Globus pallidus (tissue), 1 donor: ENCODE data around the gene GAS5.
"Not testable (repeated sequence)": the region's sequence is repeated elsewhere in the genome, so short reads cannot be mapped to it uniquely, and the experiment has no call there.

ENCODE experiments used
- DNase-seq: peaks from one replicate; pipeline ENCODE4 v3.0.0-alpha.2; 2015; ENCODE audit warnings: low spot score

The GAS5 gene

DNA sequence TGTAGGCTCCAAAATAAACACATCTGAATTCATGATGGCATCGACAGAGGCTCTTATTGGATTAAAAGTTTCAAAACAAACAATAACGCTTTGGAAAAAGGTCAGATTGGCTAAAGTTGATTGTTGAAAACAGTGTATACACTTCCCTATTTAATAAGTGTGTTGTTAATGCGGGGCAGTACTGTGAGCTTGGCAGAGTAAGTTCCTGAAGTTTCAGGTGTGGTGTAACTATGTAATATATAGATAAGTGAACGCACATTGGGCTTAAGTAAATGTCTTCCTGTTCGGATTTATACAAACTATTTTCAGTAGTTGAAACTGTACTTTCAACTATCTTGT, 1.2 kb upstream of the GAS5 start:
- no peak for DNase-seq

DNA sequence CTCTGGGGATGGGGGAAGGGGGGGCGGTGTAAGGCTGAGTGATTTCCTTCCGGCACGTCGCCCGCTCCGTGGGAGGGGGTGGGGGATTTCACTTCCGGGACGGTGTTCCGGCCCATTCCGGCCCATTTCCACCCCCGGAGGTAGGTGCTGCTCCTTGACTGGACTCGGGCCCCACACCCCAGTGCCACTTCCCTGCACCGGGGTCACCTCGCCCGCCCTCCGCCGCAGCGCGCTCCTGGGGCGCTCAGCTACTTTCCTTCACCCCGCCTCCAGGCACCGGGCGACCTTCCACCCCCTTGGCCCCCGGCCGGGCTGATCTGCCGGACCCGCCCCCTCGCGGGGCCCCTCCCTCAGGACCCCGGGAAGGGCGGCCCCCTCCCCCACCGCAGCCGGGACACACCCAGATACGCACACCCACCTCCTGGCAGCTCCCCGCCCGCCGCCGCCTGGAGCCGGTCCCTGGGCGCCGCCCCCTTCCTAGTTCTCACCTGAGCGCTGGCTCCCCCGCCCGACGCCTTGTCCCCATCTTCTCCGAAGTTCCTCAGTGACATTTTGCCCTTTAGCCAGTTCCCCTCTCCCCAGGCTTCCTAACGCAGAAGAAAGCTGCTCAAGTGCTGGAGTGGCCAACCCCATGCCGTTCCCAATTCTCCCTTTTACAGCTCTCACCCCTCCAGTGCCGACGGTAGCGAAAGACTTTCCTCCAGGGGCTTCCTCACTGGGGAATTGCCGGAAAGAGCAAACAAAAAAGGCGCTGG, 654 bp upstream of the GAS5 start, which contains the start of gene ZBTB37:
ZBTB37 (plus strand) TSS at position 115 of the 755 bp plus-strand sequence. CDS start 1,846 bp downstream, outside the sequence.
- DNase-seq = peak; percentile 50

DNA sequence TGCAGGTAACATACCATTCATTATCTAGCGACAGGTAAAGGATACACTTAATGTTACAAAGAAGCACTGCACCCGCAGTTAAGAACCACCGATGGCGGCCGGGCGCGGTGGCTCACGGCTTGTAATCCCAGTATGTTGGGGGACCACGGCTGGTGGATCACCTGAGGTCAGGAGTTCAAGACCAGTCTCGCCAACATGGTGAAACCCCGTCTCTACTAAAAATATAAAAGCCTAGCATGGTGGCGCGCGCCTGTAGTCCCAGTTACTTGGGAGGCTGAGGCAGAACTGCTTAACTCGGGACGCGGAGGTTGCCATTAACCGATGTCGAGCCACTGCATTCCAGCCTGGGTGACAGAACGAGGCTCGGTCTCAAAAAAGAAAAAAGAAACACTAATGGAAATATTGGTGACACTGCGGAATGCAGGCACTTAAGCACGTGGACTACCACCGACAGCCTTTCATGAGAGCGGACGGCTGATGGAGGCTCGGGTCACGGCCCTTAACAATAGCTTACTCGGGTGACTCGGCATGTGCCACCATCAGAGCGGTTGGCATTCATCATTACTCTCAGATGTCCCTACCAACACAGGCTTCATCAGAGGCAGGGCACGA, 542 bp downstream of the GAS5 start:
- no peak for DNase-seq

DNA sequence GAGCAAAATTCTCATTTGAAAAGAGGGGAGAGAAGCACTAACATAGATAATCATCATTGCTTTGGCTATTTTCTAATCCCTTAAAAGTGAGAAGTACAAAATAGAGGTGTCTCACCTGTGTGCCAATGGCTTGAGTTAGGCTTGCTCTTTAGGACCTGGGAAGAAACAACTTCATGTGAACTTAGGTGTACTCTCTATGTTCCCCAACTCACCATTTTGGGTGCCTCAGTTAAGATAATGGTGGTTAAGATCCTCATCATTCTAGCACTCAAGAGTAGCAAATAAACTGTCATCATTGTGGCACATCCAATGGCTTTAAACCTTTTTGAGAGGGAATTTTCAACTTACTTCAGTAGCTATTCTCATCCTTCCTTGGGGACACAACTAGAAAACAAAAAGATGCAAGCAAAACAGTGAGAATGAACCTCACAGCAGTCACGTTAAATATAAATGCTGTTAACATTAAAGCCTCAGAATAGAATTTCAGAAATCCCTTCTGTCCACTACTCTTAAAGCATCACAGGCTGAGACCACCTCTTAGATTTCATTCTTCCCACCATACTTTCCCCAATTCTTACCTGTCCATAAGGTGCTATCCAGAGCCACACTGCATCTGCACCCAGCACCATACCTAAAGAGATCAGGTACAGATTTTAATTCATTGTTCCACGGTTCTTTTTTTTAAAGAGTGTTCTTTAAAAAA, 1.2 kb downstream of the GAS5 start:
- DNase-seq = no peak

DNA sequence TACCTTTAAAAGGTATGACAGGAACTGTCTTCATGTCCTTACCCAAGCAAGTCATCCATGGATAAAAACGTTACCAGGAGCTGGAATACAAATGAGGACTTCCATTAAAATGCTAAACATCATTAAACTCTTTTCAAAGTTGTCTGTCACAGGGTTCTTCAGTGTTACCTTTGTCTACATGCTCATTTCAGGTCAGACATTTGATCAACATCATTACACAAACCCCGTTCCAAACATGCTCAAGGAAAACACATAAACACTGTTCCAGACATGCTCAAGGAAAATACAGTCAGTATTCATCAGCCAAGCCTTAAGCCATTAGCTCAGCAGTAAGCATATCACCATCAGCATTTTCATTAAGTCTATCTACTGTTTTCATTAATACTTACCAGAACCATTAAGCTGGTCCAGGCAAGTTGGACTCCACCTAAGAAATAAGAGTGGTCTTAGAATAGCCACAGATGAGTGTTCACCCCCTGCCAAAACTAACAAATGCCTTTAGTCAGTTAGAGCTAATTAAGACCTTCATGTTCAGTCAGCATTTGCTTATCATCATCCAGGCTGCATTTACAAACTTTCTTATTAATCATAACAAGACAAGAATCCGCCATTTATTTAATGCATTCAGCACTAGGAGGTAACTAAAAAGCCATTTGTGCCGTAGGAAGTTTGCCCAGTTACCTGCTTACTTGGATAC, 2.2 kb downstream of the GAS5 start:
- no peak for DNase-seq

DNA sequence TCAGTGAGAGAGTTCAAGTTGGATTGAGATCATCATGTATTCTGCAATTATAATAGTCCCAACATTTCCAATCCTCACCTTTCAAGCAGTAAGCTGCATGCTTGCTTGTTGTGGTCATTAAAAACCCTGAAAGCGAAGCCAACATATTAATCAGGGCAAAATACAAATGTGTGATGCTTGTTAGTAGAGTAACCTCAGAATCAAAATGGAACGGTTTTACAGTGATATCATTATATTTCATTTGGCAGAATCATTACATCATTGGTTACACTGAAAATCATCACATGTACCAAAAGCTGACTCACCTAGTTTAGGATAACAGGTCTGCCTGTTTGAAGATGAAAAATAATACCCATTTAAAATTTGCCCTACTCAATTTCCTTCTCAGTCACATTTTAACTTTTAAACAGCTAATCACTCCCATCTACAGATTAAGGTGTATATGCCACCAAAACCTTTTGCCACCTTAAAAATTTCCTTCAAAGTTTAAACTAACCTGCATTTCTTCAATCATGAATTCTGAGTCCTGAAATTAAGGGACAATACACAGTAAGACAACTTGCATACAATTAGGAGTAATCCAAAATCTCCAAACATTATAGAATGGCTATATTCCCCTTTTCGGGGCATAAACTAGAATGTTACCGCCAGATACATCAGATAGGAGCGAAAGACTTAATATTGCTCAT, 3.5 kb downstream of the GAS5 start:
- no peak for DNase-seq

DNA sequence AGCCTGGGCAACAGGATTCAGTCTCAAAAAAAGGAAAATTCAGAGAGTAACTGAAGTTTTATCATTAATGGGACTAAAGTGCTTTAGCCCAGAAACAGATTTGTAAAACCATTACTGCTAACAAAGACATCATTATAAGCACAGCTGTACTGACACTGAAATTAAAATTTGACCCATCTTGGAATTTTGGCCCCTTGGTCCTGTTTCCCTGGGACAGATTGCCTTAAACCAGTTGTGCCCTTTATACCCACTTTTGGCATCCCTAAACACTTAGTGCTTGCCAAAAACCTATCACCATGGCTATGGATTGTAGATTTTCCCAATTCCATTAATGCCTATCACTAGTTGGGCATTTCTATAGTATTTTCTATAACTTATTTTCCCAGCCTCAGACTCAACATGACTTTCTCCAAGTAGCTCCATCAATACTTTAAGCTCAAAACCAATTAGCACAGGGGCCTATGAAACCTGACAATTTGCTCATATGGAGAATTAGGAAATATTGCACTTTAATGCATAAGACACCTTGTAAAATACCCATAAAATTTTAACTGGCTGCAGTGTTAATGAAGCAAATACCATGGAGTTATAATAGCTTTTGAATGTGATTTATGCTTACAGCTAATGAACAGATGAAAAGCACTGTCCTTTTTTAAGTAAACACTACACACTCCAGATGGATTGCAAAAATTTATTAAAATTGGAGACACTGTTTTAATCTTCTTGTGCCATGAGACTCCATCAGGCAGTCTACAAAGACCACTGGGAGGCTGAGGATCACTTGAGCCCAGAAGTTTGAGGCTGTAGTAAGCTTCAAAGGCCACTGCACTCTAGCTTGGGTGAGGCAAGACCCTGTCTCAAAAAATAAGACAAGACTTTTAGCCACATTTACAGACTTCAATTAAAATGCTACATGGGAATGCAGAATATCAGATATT, 4.3 kb downstream of the GAS5 start:
- DNase-seq = no peak

DNA sequence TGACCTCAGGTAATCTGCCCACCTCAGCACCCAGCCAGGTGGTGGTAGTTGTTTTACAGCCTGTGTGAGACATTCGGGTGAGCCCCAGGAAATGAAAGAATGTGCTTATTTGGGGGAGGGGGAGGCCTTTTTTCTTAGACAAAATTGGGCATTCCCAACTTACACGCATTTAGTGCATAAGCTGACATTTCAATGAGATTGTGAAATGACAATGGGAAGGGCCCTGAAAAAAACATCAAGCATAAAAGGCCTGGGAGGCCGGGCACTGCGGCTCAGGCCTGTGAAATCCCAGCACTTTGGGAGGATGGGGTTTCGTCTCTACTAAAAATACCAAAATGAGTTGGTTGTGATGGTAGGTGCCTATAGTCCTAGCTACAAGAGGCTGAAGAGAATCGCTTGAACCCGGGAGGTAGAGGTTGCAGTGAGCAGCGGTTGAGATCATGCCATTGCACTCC, 5.0 kb downstream of the GAS5 start:
- no peak for DNase-seq

DNA sequence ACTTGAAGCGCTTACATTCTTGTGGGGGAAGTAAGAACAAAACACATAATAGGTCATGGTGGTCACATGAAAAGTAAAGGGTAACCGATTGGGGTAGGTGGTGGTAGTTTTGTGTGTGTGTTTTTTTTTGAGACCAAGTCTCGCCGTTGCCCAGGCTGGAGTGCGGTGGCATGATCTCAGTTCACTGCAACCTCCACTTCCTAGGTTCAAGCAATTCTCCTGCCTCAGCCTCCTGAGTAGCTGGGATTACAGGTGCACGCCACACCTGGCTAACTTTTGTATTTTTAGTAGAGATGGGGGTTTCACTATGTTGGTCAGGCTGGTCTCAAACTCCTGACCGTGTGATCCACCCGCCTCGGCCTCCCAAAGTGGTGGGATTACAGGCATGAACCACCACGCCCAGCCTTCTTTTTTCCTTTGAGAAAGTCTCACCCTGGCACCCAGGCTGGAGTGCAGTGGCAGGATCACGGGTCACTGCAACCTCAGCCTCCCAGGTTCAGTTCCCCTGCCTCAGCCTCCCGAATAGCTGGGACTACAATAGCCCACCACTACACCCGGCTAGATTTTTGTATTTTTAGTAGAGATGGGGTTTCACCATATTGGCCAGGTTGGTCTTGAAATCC, 5.5 kb downstream of the GAS5 start:
- DNase-seq = not testable (repeated sequence)

DNA sequence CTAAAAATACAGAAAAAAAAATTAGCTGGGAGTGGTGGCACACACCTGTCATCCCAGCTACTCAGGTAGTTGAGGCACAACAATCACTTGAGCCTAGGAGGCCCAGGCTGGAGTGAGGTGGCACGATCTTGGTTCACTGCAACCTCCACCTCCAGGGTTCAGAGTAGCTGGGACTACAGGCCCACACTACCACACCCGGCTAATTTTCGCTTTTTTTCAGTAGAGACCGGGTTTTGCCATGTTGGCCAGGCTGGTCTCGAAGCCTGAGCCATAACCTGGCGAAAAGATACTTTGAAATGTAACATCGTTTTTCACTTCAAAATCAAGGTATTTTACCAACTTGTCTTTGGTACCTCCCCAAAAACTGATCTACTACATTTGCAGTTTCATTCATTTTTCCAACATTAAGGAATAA, 6.1 kb downstream of the GAS5 start:
- no peak for DNase-seq

DNA sequence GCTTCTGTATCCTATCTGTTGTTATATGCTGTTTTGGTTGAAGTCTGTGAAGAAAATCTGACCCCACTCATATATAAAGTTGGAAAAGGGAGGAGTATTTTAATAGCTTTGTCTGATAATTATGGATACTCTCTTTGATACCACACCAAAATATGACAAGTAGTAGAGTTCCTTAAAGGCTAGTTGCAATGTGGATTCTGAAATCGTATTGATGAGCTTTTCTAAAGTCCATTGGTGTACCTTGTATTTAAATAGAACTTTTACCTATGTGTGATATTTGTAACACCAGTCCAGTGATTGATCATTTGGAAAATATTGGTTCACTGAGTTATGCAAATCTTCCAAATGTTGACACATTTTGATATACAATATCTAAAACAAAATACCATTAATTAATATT, 7.7 kb downstream of the GAS5 start:
- DNase-seq = no peak

DNA sequence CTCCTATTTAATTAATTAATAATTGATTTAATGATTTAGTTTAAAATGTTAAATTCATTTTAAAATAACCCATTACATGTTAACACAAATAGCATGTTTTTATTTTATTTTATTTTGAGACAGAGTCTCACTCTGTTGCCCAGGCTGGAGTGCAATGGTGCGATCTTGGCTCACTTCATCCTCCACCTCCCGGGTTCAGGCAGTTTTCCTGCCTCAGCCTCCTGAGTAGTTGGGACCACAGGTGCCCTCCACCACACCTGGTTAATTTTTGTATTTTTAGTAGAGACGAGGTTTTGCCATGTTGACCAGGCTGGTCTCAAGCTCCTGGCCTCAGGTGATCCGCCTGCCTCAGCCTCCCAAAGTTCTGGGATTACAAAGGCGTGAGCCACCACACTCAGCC, 8.2 kb downstream of the GAS5 start:
- not testable (repeated sequence) for DNase-seq

DNA sequence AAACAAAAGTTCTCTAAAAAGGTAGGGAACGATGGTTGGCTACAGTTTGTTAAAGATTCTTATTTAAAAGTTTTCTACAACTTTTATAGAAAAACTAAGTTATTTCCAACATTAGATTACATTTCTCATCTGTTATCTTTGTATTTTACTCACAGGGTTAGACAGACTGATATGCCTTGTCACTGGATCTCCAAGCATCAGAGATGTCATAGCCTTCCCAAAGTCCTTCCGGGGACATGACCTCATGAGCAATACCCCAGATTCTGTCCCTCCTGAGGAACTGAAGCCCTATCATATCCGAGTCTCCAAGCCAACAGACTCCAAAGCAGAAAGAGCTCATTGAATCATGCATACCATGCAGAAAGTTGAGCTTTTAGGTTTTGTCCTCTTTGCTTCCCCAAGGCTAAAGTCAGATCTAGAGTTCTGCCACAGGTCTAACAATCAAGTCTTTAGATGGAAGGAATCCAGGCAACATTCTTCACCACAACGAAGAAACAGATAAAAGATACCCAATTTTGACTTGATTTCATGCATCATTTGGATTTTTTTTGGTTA, 10.3 kb downstream of the GAS5 start:
- DNase-seq = no peak

DNA sequence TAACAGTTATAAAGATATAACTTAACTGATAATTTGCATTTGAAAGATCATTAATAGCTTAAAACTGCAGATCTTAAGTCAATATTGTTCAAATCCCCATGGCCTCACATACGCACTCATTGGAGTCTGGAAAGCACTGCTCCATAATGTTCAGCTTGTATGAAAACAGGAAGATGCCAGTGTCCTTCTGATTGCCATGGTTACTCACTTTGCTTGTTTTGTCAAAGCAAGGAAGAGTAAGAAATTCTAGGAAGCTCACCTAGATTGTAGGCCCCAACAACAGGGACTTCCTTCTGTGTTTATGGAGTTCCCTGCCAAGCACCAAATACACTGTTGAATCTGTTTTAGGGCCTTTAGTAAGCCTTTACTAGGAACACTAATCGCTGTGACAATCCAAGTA, 10.9 kb downstream of the GAS5 start:
- DNase-seq = no peak

DNA sequence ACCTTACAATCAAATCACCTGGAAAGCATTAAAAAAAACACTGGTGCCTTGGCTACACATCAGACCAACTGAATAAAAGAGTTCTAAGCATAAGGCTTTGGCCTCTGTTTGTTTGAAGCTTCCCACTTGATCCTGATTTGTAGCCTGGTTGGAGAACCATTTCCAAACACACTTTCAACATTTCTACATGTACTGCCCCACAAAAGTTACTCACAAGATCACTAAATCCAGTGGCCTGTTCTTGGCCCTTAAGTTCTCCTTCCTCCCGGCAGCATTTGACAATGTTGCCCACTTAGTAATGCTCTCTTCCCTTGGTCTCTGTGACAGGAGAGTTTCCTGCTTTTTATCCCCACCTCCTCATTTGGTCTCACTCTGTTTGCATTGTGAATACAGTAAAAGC, 11.8 kb downstream of the GAS5 start:
- no peak for DNase-seq

DNA sequence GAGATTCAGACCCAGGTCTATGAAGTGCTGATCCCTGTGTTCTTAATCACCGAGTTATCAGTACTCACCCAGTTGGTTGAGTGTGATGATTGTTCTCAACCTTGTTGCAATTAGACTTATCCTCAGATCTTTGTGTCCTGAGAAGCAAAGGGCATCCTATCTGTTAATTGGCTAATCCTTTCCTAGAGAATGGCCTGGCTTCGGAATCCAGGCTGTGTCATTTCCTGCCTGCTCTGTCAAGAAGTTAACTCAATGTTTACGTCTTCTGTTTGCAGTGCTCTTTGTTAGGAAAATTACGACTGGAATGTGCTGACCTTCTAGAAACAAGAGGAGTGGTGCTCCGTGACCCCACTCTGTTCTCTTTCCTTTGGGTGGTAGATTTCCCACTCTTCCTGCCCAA, 14.7 kb downstream of the GAS5 start:
- no peak for DNase-seq

DNA sequence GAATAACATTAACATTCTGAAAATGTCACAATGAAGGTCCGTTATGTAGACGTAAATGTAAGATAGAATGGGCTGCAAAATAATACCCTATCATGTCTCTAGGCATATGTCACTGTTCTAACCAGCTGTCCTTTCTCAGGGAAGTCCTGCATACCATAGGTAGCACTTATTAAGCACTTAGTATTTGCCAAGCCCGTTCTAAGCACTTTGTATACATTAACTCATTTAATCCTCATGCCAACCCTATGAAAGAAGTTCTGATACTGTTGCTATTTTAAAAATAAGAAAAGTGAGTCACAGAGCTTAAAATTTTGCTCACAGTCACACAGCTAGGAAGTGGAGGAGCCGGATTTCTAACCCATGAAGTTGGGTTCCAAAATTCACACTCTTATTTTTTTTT, 15.7 kb downstream of the GAS5 start:
- no peak for DNase-seq

DNA sequence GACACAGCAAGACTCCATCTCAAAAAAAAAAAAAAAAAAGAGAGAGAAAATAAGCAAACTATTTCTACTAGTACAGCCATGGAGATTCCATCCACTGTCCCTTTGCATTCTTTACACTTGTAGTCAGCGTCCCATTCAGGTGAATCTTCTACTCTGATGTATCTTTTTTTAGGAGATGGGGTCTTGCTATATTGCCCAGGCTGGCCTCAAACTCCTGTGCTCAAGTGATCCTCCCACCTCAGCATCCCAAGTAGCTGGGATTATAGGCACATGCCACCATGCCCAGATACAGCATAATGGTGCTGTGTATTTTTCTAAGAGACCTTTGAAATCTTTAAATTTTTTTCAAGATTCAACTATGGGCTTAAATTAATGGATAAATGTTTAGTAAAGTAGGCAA, 35.0 kb downstream of the GAS5 start:
- no peak for DNase-seq

DNA sequence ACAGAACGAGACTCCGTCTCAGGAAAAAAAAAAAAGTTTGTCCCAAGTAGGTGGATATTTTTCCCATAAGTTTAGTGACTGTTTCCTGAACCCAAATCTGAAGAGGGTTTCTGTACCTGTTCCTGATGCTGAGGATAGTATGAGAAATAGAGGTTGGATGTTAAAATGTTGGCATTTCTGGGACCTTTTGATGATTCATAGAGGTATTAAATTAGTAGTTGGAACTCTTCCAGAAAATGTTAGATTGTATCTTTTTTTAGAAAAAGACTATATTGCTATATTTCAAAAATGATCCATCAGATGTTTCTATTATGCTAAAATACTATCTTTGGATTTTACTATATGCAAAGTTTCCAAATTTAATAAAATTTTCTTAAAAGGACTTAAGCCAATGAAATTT, 40.2 kb downstream of the GAS5 start:
- DNase-seq = no peak
